ENCODE results near the gene PIK3AP1. TPM values are rescaled to one million over a fixed set of nuclear protein-coding genes. Genes with fewer than 3 reads are reported as not detected.

The PIK3AP1 gene
- total and polyA plus RNA-seq, 2 of the 8 experiments (the other 6 are each of a cell fraction or from before 2014, with no cell fraction given): 1.9 to 4.5 TPM

- Histone ChIP-seq H3K23me2 (ENCODE audit: low read depth, low read length) (no peaks in the 10 kb centered on the region), H3K4me3 (ENCODE audit: extremely low read depth in 1 of 4, insufficient read depth in 2 of 4, low read depth in 3 of 4, low read length in 4 of 4) (no peak overlapping the region), H4K20me1 (replicated peaks in 1 of 2; ENCODE audit: control insufficient read depth in 1 of 2, insufficient read depth in 2 of 2, low read length in 2 of 2) (no peaks in the 10 kb centered on the region), H3K14ac (ENCODE audit: insufficient read length) (no peak overlapping the region), H3K79me1 (ENCODE audit: low read depth, low read length) (no peaks in the 10 kb centered on the region), H3K27me3 (replicated peaks in 1 of 4; ENCODE audit: control insufficient read depth in 3 of 4, extremely low read depth in 1 of 4, insufficient read depth in 3 of 4, low read length in 3 of 4) (no peaks in the 10 kb centered on the region), H2BK120ac (replicated peaks; ENCODE audit: low read depth, low read length) (no peak overlapping the region), H3K4me1 (replicated peaks in 1 of 4; ENCODE audit: control insufficient read depth in 3 of 4, insufficient read depth in 4 of 4, low read length in 3 of 4) (peaks cover 0 to 4% (median 1%) of the 10 kb centered on the region in 4 experiments; a peak in 2 of 7 replicates), H3K36me3 (ENCODE audit: control insufficient read depth in 2 of 4, insufficient read depth in 4 of 4, low read length in 3 of 4) (no peaks in the 10 kb centered on the region), H2AFZ (ENCODE audit: low read length) (no peak overlapping the region), H3K4ac (replicated peaks; ENCODE audit: insufficient read length, low read depth, low read length) (no peak overlapping the region), H3K56ac (replicated peaks; ENCODE audit: insufficient read length, low read depth, low read length) (no peak overlapping the region), H3K9me3 (ENCODE audit: insufficient read depth in 2 of 2, low read depth in 1 of 2, low read length in 1 of 2) (no peaks in the 10 kb centered on the region), H2BK20ac (ENCODE audit: low read length) (no peak overlapping the region), H3K9ac (replicated peaks in 1 of 4; ENCODE audit: extremely low read depth in 1 of 4, low read depth in 3 of 4, low read length in 3 of 4) (no peak overlapping the region), H2AK5ac (ENCODE audit: low read depth, low read length) (no peak overlapping the region), H2BK5ac (ENCODE audit: low read depth, low read length) (no peak overlapping the region), H4K5ac (ENCODE audit: insufficient read length, low read depth, low read length) (no peak overlapping the region), H2BK12ac (ENCODE audit: low read depth, low read length) (no peak overlapping the region), H3K23ac (ENCODE audit: insufficient read length) (no peak overlapping the region), H3K79me2 (ENCODE audit: control insufficient read depth in 1 of 2, insufficient read depth in 2 of 2, low read length in 2 of 2) (no peaks in the 10 kb centered on the region), H2BK15ac (ENCODE audit: low read length) (no peak overlapping the region), H4K8ac (ENCODE audit: extremely low read depth, insufficient read depth, low read length) (no peak overlapping the region), H3K18ac (ENCODE audit: extremely low read depth, low read length) (no peak overlapping the region), H4K91ac (replicated peaks; ENCODE audit: insufficient read length, low read length) (no peak overlapping the region), H3K27ac (ENCODE audit: low read depth, low read length) (no peak overlapping the region), H3K4me2 (ENCODE audit: insufficient read depth in 1 of 2, low read depth in 2 of 2, low read length in 2 of 2) (no peak overlapping the region)
- WGBS, 2 experiments (ENCODE audit: extremely low coverage in 1 of 2, insufficient coverage in 1 of 2, insufficient read length in 1 of 2, insufficient replicate concordance in 2 of 2, low coverage in 1 of 2, low lambda C conversion rate in 2 of 2, missing lambda C conversion rate in 1 of 2): 85% methylated on average over 4 of the region's 4 CpGs; no CpG with 5 or more reads in 1 of the 2 experiments
- ChIA-PET POLR2A (ENCODE audit: partially characterized antibody) (no interaction called here), CTCF (ENCODE audit: partially characterized antibody) (interaction anchor here (1.2 to 1.6 kb wide), 2 partner anchors 328 to 334 kb away, joined by 3 to 4 read pairs; no protein-coding TSS in a partner anchor)
- FAIRE-seq (no peak), DNase-seq (ENCODE audit: low read depth in 1 of 2, low spot score in 2 of 2) (no peak)
- TF ChIP-seq POU5F1 (IDR thresholded peaks at IDR 0.05; ENCODE audit: low read depth, low read length) (no peak), CREB1 (IDR thresholded peaks at IDR 0.05) (no peak), FOSL1 (IDR thresholded peaks at IDR 0.05; ENCODE audit: insufficient read depth, low read depth, low read length) (no peak), BRCA1 (IDR thresholded peaks at IDR 0.05; ENCODE audit: low read depth, low read length) (no peak), SAP30 (IDR thresholded peaks at IDR 0.05; ENCODE audit: insufficient read depth, insufficient replicate concordance, low read length) (no peak), CHD1 (IDR thresholded peaks at IDR 0.05; ENCODE audit: low read depth, low read length) (no peak), CEBPB (IDR thresholded peaks at IDR 0.05; ENCODE audit: low read depth, low read length) (no peak), JUND (IDR thresholded peaks at IDR 0.05; ENCODE audit: low read length) (no peak), GTF2F1 (IDR thresholded peaks at IDR 0.05; ENCODE audit: borderline replicate concordance, low read depth, low read length) (no peak), EP300 (IDR thresholded peaks at IDR 0.05; ENCODE audit: borderline replicate concordance in 1 of 2, low read depth in 2 of 2, low read length in 2 of 2) (no peak), GABPA (IDR thresholded peaks at IDR 0.05; ENCODE audit: borderline replicate concordance, insufficient read depth, low read length) (no peak)
Measured at GRCh38 chr10:96703358-96703757, 17.0 kb downstream of the PIK3AP1 start.

All from H1 (cell line).